Activated CD4-positive, alpha-beta T cell treated with anti-CD3 and anti-CD28 coated beads for 1 hour (primary cell): Measurements from ENCODE around the gene SERPINH1.

ENCODE experiments used
- DNase-seq: peaks from one replicate; pipeline ENCODE4 v3.0.0-alpha.2; 2020

SERPINH1 gene

DNA sequence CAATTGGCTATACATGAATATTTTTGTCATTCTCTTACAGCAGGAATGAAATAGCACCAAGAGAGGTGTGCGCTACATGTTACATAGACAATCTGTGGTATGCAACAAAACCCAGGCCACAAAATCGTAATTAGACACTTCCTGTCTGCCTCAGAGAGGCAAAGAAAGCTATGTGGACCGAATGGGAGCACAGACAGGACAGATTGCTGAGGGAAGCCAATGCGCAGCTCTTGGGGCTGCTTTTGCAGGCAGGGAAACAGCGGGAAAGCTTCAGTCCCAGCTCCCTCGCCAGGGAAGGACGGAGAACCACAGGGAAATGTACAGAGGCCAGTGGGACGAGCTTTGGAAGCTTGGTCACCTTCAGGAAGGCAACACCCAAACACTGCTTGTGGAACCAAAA lies 40.9 kb downstream of the SERPINH1 start:
- DNase-seq: no peak

DNA sequence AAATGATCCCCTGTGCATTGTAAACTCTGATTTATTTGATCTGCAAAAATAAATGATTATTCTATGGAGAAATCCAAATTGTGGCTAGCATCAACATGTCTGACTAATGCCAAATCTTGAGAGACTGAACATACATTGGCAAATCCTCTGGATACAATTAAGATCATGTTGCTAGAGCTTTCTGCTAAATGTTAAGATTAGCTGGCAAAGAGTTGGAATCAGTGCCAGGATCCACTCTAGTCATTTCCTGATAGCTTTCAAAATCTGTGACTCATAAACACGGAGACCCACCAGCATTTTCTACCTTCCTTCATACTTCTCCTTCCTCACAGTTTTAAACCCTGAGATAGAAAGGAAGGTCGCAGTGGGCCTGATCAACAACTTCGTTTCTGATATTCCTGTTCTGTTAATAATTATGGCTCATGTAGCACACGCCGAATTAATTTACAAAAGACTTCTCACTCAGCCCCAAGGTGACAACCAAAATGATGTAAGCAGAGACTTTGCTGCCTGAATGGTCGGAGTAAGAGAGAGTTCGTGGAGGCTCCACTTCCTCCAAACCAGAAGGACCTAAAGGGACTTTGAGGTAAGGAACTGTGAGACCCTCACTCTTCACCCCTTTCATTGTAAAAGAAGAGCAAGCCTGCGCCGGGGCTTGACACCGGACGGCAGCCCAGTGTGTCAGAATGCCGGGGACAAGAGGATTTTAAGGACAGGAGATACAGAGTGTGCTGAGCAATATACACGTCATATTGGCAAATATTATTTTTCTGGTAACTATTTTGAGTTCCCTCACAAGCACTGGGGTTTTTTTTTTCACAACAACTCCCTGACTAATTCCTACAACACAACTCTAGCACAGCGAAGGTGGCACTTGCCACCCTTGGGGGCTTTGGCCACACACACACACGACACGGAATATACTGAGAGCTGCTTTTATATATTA lies 42.0 kb downstream of the SERPINH1 start:
- no peak for DNase-seq

DNA sequence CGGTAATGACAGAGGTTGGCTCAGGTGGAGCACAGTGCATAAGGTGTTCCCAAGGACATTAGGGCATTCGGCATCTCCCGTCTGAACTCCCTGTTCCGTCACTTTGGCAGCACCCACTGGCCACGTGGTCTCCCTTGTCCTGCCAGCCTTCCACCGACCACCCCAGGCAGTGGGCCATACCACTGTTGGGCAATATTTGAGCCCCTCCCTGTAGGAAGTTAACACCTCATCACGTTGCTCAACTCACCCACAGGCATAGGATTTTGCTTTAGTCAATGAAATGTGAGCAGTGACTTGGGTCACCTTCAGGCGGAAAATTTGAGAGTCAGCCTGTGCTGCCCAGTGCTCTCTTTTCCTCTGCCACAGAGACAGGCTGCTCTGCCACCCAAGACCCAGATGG lies 44.0 kb downstream of the SERPINH1 start:
- DNase-seq: no peak

DNA sequence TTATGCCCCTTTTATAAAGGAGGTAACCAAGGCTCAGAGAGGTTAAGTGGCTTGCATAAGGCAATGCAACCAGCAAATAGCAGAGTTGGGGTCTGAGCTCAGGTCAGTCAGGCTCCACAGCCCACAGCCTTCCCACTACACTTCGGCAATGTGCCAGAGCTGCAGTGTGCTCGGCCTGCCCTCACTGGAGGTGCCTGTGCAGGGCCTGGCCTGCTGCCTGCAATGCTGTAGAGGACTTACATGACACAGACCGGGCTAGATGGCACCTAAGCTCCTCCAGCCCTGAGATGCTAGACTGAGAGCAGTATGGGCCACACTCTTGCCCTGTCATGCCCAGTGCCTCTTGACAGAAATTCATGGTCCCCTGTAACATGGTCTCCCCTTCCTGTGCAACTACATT lies 49.8 kb downstream of the SERPINH1 start:
- DNase-seq: no peak

DNA sequence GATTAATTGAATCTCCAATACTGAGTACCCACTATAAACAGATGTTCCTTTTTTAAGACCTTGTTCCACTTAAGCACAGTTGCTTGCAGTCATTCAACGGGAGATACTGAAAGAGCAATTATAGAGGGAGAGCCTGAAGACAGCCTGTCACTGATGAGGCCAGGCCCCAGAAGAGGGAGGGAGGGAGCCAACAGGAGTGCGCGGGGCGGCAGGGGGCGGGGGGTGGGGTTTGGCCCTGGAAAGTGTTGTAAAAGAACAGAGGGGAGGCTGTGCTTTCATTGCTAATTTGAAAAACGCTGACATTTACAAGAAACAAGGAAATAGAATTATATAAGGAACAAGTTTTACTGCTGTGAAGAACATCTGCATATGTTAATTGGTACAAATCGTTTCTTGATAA lies 53.7 kb downstream of the SERPINH1 start:
- DNase-seq: no peak

DNA sequence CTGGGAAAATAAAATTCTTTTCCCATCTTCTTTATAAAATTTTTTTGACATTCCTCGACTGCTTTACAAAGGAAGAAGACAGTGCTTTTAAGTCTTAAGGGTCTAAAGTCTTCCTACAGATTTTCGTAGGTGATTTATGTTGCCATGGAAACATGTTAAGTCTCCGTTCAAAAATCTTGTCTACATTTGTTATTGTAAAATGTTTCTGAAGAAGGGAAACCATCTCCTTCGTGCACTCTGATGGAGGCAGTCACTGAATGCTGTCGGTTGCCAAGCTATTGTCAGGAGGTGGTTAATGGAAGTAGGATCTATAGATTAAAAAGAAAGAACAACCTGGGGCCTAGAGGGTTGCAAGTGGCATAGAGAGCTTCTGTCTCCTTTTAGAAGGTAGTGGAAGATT lies 54.2 kb downstream of the SERPINH1 start:
- DNase-seq: no peak
